ENCODE measurements around the gene WHRN. TPM values are rescaled to one million over a fixed set of nuclear protein-coding genes. Genes with fewer than 3 reads are reported as not detected.

WHRN gene
- total and polyA plus RNA-seq, 9 of the 15 experiments (the other 6 are each of a cell fraction or from before 2014, with no cell fraction given), result 0.31 to 14.1 (median 3.0) TPM

- 62% methylated on average over 8 of the region's 8 CpGs for WGBS (ENCODE audit: insufficient coverage, low coverage, missing lambda C conversion rate)
- POLR2A ChIA-PET, result interaction anchor here (0.6 to 1.9 kb wide), 4 partner anchors 10 to 17 kb away, joined by 3 to 9 read pairs (median 4); partner anchors contain the start of gene AKNA
- Histone ChIP-seq H3K4me2 (ENCODE audit: insufficient read depth, low read length) (no peak overlapping the region), H3K79me2 (ENCODE audit: control insufficient read depth, insufficient read depth, low read length) (no peaks in the 10 kb centered on the region), H3K9ac (ENCODE audit: insufficient read depth in 1 of 2, low read depth in 2 of 2, low read length in 2 of 2) (no peak overlapping the region), H3K4me3 (no peak overlapping the region), H3K4me1 (replicated peaks in 1 of 2; ENCODE audit: control insufficient read depth in 2 of 2, insufficient read depth in 2 of 2, low read length in 2 of 2) (peaks cover 0 to 3% of the 10 kb centered on the region in 2 experiments; a peak in 2 of 5 replicates), H3K9me1 (ENCODE audit: control insufficient read depth, insufficient read depth, low read length) (no peaks in the 10 kb centered on the region), H2AFZ (ENCODE audit: low read depth, low read length) (no peak overlapping the region), H3K27ac (ENCODE audit: extremely low read depth, low read depth, low read length) (no peak overlapping the region), H3K36me3 (ENCODE audit: control insufficient read depth, insufficient read depth, low read length) (peaks cover 4% of the 10 kb centered on the region; the same call in 1 of the 3 replicates), H3K9me3 (replicated peaks; ENCODE audit: control insufficient read depth, insufficient read depth, low read depth, low read length) (no peaks in the 10 kb centered on the region), H4K20me1 (replicated peaks; ENCODE audit: control insufficient read depth, insufficient read depth, low read length) (peaks cover 5% of the 10 kb centered on the region; the same call in 1 of the 2 replicates), H3K27me3 (ENCODE audit: control insufficient read depth in 2 of 2, insufficient read depth in 2 of 2, low read length in 2 of 2) (no peaks in the 10 kb centered on the region)
- BruUV-seq (replicated peaks), result no TSS peak
- no peak for DNase-seq (ENCODE audit: extremely low read depth in 1 of 4, low spot score in 3 of 4)
- FAIRE-seq, result no peak
- ATAC-seq, result no peak
- in situ Hi-C loops (cut with MboI) (no loop called here), intact Hi-C loops (cut with micrococcal nuclease) (no loop called here)
- CTCF ChIA-PET (ENCODE audit: low intra/inter-chr PET ratio), result no interaction called here
- TF ChIP-seq RB1 (IDR thresholded peaks at IDR 0.05; ENCODE audit: low read depth) (no peak), ZBTB26 (CRISPR knock-in tag; IDR thresholded peaks at IDR 0.05) (0 out of 2 replicates have a peak, but pooled peaks have one; percentile 51), HMG20B (CRISPR knock-in tag; IDR thresholded peaks at IDR 0.05) (no peak)
These were observed 127.3 kb downstream of the WHRN start for GRCh38 chr9:114378016-114378415.

Data from K562 (cell line).